T47D (cell line): ENCODE measurements around the gene ANO9.
"Not testable (repeated sequence)": the region's sequence is repeated elsewhere in the genome, so short reads cannot be mapped to it uniquely, and the experiment has no call there.

Source experiments
- DNase-seq, 2 experiments: peaks; one replicate each; pipeline versions ENCODE4 v3.0.0 to v3.0.0-alpha.2; 2011 to 2012; ENCODE audit warnings: low read depth in 1 of 2, low spot score in 1 of 2
- JUND ChIP-seq: IDR thresholded peaks from 2 replicates; pipeline ENCODE4 v1.6.1; 2012; ENCODE audit warnings: low read depth
- in situ Hi-C: cut with HindIII; loops from 2 replicates; pipeline ENCODE4 v1.10.0; 2016; ENCODE audit warnings: low sequenced_read_pairs, low pct_unique_long_range_greater_than_20kb

ANO9 gene

DNA sequence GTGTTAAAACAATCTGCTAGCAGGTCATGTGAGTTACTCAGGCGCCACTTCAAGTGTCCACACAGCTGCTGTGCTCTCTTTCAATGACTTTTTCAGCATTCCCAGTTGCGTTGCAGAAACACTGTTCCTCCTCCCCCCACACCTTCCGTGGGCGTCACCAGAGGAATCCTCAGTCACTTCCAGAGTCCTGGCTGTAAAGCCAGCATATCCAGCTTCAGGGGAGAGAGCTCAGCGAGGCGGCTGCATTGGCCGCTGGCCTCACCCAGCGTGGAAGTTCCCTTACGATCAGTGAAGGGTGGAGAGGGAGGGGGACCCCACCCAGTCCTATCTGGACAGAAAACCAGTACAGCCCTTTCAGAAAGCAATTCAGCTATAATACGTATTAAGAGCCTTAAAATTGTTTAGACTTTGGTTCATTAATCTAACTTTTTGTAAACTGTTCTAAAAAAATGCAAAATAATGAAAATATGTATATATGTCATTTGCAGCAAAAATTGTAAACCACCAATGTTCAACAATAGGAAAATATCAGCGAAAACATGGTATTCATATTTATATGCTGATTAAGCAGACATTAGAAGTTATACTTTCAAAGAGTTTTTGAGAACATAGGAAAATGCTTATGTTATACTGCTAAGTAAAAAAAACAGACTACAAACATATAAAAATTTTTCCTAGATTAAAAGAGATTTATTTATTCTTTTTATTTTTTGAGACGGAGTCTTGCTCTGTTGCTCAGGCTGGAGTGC is 2.8 kb upstream of the ANO9 start:
- no peak for TF ChIP-seq JUND
- in situ Hi-C loops: no loop called here
- DNase-seq: peak; percentile 66 to 72

DNA sequence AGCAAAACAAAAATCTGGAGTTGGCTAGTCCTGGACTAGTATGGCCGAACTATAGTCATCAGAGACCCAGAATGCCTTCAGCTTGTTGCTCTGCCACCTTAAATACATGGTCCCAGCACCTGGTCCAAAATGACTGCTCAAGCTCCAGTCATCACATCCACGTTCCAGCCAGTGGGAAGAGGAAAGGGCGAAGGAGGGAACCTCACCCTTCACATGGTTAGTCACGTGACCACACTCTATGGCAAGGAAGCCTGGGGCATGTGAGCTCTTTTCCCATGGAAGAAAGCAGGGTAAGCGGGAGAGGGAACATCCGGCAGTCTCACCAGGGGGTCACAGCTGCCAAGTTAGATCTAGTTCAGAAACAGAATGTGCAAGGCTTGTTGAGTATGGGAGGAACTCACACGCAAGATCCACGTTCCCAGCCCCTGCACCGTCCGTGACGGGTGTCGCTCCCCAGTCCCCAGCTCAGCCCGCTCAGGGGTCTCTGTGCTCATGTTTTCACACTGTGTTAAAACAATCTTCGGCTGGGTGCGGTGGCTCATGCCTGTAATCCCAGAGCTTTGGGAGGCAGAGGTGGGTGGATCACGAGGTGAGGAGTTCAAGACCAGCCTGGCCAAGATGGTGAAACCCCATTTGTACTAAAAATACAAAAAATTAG is 1.9 kb upstream of the ANO9 start:
- DNase-seq: no peak
- no peak for TF ChIP-seq JUND
- in situ Hi-C loops: no loop called here

DNA sequence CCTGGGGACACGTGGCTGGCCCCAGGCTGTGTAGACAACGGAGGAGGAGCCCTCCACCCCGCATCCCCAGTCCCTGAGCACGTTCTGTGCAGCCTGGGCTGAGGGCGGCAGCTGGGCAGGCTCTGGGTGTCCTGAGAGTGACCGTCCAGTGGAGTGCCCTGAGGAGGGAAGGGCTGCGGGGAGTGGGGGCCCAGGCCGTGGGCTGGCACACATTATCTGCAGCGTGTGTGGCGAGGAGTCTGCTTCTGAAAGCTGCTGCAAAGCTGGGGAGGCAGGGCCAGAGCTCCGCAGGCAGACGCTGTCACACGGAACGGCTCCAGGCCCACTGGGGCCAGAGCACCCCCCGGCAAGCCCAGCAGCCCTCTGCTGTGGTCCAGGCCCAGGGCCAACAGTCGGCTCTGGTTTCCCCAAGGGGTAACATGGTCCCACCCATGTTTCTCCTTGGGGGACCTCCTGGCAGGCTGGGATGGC is 835 bp upstream of the ANO9 start:
- no peak for TF ChIP-seq JUND
- in situ Hi-C loops: no loop called here
- no peak for DNase-seq

DNA sequence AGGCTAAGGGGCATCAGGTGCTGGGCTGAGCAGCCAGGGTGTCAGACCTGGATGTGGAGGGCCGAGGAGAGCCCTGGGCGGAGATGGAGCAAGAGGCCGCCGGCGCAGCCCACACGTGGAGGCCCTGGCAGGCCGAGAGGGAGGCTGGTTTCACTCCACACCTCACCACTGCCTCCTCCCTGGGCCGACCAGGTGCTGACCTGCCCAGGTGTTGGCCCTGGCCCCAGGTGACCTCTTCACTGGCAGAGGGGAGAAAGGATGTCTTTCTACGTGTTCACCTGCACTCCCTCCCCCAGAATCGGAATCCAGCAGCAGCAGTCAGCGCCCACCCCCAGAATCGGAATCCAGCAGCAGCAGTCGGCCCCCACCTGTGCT is 781 bp downstream of the ANO9 start:
- no peak for DNase-seq
- no peak for TF ChIP-seq JUND
- in situ Hi-C loops: no loop called here

DNA sequence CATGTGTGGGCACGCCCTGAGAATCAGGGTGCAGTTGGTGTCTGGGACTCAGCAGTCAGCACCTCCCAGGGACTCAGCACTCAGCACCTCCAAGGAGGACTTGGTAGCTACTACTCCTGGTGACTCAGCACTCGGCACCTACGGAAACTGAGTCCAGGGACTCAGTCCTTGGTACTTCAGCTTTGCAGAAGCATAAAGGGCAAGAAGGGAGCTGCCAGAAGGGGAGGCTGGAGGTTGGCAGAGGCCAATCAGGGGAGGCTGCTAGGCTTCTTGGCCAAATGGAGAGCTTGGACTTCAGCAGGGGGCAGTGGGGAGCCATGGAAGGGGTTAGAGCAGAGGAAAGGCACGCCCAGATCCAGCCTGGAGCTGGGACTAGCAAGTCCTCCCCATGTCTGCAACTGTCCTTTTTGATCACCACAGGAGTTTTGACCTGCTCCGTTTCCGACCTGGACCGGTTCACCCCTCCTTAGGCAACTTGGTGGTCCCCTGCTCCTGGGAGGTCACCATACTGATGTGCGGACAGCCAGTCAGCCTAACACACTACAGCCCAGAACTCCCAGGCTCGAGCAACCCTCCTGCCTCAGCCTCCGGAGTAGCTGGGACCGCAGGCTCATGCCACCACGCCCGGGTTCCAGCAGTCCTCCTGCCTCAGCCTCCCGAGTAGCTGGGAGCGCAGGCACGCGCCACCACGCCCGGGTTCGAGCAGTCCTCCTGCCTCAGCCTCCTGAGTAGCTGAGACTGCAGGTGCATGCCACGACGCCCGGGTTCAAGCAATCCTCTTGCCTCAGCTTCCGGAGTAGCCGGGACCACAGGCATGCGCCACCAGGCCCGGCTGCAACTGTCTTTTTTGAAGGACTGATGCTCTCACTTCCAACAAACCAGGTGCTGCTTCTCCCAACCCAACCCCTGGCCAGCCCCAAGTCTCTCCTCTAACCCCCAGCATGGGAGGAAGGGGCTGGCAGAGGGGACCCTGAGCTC is 1.5 kb downstream of the ANO9 start:
- DNase-seq: peak in 1 of 2 experiments; percentile 18
- in situ Hi-C loops: no loop called here
- no peak for TF ChIP-seq JUND

DNA sequence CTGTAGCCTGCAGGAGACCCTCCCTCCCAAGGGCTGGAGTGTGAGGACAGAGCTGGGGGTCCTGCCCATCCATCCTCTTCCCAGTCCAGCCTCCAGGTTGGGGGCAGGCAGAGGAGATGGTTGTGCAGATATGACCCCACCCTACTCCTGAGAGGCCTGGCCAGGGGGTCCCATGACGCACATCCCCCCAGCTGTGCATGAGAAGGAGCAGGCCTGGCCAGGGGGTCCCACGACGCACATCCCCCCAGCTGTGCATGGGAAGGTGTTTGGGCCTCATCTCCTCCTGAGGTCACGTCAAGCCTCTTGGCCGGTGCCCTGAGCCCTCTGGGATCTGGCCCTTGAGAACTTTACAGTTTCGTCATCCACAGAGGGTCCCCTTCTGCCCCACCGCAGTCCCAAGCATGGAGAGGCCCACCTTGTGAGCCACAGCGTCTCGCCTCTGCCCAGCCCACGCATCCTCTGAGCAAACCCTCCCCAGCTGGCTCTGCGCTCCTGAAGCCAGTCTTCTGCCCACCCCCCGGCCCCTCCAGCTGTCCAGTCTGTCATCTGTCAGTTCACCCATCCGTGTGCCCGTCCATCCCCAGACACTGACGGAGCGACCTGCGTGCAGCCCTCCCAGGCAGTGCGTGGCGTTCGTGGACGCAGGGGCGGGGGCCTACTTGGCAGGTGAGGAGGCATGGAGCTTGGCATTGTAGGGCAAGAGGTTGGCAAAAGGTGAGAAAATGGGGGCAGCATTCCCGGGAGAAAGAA is 2.3 kb downstream of the ANO9 start:
- no peak for TF ChIP-seq JUND
- in situ Hi-C loops: no loop called here
- no peak for DNase-seq

DNA sequence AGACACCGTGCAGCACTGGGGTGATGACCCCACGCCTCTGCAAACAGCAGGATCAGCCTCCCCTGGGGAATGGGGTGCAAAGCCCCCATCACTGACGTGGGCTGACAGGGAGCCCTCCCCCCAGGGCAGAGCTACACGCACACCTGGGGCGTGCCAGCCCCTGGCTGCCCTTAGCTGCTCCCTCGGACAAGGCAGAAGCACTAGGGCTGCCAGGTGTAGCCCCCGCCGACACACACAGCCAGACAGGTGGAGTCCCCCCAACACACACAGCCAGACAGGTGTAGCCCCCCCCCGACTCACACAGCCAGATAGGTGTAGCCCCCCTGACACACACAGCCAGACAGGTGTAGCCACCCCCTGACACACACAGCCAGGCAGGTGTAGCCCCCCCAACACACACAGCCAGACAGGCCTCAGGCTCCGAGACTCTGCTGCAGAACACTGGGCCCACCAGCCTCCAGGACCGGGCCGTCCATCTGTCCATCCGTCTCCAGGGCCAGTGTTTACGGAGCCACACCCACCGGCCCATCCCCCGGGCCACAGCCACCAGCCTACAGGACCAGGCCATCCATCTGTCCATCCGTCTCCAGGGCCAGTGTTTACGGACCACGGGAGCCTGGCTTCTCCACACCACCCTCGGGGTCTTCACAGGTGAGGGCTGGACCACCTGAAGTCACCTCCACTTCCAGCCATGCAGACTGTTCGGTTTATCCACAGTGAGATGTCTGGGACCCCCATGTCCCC is 3.5 kb downstream of the ANO9 start:
- TF ChIP-seq JUND: no peak
- in situ Hi-C loops: no loop called here
- DNase-seq: no peak

DNA sequence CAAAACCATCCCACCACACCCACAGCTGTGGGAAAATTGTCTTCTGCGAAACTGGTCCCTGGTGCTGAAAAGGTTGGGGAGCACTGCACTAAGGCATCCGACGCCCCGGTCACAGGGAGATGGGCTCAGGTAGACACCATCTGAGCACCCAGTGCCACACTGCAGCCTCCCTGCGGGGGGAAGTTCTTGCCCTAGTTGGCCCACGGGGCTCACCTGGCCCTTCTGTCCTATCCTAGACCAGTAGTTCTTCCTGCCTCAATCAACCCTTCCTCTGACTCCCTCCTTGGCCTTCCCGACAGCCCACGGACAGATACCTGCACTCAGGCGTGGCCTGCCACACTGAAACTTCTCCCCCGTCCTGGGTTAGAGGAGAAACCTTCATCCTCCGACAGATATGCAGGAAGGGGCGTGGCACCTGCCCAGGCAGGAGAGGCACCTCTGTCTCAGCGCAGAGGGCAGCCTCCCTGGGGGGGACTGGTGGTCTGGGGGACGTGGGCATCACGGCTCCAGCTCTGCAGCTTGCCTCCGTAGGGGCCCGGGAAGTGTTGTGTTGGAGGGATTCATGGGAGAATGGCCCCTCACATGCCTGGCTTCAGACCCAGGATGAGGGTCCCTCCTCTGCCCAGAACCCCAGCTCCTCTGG is 4.5 kb downstream of the ANO9 start:
- in situ Hi-C loops: no loop called here
- no peak for TF ChIP-seq JUND
- no peak for DNase-seq

DNA sequence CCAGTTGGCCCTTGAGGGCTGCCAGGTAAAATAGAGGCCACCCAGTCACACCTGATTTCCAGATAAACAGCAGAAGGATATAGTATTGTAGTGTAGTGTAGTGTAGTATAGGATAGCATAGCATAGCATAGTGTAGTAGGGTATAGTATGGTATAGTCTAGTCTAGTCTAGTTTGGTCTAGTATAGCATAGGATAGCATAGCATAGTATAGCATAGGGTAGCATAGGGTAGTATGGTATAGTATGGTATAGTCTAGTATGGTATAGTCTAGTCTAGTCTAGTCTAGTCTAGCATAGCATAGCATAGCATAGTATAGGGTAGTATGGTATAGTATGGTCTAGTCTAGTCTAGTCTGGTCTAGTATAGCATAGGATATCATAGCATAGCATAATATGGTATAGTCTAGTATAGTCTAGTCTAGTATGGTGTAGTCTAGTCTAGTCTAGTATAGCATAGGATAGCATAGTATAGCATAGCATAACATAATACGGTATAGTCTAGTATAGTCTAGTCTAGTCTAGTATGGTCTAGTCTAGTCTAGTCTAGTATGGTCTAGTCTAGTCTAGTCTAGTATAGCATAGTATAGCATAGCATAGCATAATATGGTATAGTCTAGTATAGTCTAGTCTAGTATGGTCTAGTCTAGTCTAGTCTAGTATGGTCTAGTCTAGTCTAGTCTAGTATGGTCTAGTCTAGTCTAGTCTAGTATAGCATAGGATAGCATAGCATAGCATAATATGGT is 6.6 kb downstream of the ANO9 start:
- peak in 1 of 2 experiments; percentile 27 for DNase-seq
- in situ Hi-C loops: not testable (repeated sequence)

DNA sequence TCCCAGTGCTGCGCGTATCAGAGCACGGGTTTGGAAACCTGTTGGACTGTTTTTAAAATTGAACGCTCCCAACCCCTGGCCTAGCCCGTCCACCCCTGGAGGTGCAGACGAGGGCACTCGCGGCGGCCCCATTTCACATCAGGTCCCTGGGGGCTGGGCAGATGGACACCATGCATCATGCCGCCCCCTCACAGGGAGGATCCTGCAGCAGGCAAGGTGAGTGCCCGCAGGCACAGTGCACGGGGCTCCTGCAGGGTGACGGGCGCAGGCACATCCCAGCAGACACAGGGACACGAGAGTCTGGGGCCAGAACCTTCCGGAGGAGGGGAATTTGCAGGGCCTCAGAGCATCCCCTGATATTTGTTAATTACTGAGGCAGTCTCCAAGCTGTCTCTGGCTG is 7.3 kb downstream of the ANO9 start:
- in situ Hi-C loops: no loop called here
- no peak for DNase-seq
- no peak for TF ChIP-seq JUND
